NOMO-1 treated with dmso at 0.1 percent for 144 hours (cell line): ENCODE results near the gene FAIM2.
"Not testable (repeated sequence)": the region's sequence is repeated elsewhere in the genome, so short reads cannot be mapped to it uniquely, and the experiment has no call there.

Source experiments
- DNase-seq: peaks from one replicate; lab custom pipeline; 2025; ENCODE audit not compliant: unreplicated experiment; lab: John Stamatoyannopoulos, UW

FAIM2 gene

GRCh38 chr12:49866859-49867569 is 36.7 kb downstream of the FAIM2 start:
- peak; percentile 12 for DNase-seq

- DNase-seq, result no peak
These were observed 37.9 kb downstream of the FAIM2 start for GRCh38 chr12:49865782-49866135.

- DNase-seq, result no peak
These were observed 38.5 kb downstream of the FAIM2 start for GRCh38 chr12:49865109-49865781.

DNA sequence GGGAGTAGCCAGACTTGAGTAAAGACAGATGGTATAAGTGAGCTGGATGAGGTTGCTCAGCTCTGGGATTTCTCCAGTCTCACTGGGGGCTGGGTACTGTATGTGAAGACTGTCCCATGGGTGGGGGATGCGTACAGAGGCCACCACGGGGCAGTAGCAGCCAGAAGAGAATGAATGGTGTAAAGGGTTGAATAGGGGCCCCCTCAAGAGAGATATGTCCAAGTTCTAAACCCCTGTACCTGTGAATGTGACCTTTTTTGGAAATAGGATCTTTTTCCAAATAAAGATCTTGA is 39.0 kb downstream of the FAIM2 start:
- DNase-seq, result no peak

DNA sequence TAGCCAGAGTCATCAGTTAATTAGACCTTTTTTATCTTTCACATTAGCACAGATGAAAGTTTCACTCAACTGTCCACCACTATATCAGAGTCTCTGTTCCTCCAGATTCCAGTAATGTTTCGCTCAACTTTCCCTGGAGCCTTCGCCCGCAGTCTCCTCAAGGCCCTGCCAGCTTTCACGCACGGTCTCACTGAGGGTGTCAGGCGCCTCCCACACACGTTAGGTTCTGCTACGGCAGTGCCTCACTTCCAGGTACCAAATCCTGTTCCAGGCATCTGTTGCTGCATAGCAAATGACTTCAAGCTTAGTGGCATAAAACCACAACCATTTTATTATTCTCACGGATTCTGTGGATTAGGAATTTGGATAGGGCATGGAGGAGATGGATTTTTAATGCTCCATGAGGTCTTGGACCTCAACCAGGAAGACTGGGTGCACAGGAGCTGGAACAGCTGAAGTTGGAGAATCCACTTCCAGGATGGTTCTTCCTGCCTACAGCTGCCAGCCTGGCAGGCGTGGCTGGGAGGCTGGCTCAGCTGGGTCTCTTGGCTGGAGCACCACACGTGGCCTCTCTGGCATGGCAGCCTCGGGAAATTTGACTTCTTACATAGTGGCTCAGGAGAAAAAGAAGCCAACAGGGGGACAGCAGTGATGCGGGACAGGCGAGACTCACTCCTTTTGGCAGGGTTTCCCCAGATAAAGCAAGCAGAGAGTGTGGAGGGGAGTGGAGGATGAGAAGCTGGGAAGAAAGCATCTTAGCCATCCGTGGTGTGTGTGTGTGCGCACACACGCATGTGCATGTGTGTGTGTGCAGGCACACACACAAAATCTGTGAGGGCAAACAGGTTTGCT is 39.5 kb downstream of the FAIM2 start:
- DNase-seq, result no peak

DNA sequence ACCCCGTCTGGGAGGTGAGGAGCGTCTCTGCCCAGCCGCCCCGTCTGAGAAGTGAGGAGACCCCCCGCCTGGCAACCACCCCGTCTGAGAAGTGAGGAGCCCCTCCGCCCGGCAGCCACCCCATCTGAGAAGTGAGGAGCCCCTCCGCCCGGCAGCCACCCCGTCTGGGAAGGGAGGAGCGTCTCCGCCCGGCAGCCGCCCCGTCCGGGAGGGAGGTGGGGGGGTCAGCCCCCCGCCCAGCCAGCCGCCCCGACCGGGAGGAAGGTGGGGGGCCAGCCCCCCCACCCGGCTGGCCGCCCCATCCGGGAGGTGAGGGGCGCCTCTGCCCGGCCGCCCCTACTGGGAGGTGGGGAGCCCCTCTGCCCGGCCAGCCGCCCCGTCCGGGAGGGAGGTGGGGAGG is 42.8 kb downstream of the FAIM2 start:
- not testable (repeated sequence) for DNase-seq

- not testable (repeated sequence) for DNase-seq
These were observed 47.8 kb downstream of the FAIM2 start for GRCh38 chr12:49855890-49856289.

DNA sequence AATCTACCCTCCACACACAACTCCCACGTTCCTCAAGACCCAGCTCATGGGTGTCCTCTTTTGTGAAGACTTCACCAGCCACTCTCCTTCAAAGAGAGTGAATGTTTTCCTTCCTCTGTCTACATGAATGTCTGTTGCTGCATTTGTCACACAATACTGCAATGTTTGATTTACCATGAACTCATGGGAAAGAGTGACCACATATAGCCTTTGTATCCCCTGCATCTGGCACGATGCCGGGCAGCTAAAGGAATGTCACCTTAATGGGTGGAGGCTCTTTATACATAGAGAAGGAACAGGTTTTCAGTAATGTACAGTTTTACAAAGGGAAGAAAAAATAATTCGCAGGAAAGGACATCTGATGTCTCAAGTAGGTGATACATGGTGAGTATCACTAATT is 48.7 kb downstream of the FAIM2 start:
- DNase-seq, result no peak

GRCh38 chr12:49853671-49854070 is 50.0 kb downstream of the FAIM2 start:
- DNase-seq, result no peak

- no peak for DNase-seq
These were observed 56.5 kb downstream of the FAIM2 start for GRCh38 chr12:49847161-49847560.

DNA sequence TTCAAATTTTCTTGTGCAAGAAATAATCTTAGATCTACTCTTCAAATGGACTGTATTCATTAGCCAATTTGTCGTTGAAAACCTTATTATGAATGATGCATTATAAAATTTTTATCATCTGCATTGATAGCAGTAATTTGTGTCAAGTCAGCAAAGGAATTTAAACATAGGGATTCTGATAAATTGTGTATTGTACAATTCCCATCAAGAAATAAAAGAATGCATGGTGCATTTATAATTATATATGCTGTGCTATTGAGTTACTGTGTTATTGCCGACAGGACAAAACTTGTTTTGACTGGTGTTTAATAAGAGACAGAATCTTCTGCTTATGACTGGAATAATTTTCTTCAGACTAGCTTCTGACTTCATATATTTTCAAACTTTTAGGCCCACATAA is 57.7 kb downstream of the FAIM2 start:
- no peak for DNase-seq

GRCh38 chr12:49843876-49844437 is 59.7 kb downstream of the FAIM2 start:
- no peak for DNase-seq

DNA sequence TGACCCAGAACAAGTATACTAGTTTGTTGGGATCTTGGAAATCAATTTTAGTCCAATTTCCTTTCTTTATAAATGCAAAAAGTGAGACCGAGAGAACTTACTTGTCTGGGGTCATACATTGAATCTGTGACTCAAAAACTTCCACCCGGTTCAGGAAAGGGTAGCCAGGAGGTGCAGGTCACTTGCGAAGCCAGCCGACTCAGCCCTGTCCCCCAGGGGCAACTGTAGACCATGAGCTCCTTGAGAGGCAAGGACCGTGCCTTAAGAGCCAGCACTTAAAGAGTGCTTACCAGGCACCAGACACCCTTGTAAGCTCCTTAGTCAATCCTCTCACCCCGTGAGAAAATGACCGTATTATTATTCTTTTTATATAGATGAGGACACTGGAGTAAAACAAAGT is 60.3 kb downstream of the FAIM2 start:
- DNase-seq, result no peak

- peak; percentile 94 for DNase-seq
These were observed 61.0 kb downstream of the FAIM2 start, which contains the start of gene BCDIN3D for GRCh38 chr12:49842519-49843352. TSS of gene BCDIN3D (minus strand) at chr12:49843106. CDS start at chr12:49843087, 19 bp downstream.

- DNase-seq, result no peak
These were observed 64.6 kb downstream of the FAIM2 start for GRCh38 chr12:49838973-49839633.

DNA sequence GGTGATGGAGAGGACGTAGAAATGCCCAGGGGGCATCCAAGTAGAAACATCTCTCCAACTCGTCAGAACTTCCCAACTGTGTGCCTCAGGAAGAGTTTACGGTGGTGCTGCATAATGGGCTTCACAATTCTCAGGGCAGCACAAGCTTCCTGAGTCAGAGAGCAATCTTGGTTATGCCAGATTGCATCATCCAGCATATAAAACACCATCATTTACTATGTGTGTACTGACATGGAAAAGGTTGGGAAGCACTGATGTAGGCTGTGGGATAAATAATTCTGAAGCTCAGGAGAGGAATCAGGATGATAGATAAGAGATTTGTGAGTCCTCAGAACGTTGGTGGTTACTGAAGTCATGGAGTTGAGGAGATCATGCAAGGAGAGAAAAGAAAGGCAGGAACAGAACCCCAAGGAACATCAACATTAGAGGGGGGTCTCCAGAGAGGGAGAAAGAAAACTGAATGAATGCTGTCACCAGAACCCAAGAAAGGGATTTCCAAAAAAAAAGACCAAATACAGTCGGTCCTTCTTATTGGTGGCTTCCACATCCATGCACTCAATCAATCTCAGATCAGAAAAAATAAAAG is 70.8 kb downstream of the FAIM2 start:
- no peak for DNase-seq

GRCh38 chr12:49831717-49832116 is 72.0 kb downstream of the FAIM2 start:
- DNase-seq, result no peak

DNA sequence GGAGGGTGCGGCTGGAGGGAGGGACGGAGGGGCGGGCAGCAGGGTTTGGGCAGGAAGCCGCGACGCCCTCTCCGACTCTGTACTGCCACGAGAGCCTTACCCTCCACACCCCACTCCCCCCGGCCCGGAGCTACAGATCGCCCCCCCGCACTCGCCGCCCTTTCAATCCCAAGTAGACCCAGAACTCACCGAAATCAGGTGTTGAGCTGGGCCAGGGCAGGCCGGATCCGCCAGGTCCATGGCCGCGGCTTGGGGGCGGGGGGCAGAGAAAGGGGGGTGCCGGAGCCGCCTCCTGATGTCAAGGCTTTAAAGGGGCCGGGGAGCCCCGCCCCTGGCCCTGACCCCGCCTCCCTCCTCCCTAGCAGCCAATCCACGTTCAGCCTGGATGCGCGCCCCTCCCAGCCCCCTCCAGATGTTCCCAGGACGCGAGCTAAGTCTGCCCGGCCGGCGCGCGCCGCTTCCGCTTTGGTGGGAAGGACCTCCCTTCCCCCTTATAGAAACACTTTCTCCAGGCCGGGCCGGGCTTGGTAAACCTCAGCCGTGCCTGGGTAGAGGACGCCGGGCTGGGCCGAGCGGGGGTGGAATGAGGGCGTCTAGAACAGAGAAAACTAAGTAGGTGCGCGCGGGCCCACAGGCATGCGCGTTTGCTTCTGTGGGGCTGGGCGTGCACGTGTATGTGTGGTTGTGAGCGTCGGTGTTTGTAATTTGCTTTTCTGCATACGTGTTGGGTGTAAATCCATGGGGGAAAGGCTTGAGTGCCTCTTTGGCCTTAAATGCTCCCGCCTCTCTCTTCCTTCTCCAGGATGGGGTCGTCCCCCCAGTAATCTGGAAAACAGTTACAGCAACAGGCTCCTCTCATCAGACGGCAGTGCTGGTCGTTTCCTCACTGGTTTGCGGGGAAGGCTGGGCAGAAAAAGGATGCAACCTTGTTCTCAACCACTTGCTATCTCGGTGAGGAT is 75.3 kb downstream of the FAIM2 start, which contains the start of gene NCKAP5L:
Gene NCKAP5L, minus strand, starts transcription at position 281 of the 959 bp plus-strand sequence. CDS start 24,369 bp downstream, outside the sequence.
- DNase-seq, result peak; percentile 94
